Epithelial cell of proximal tubule (primary cell): ENCODE measurements around the gene USP9X. TPM values are rescaled to one million over a fixed set of nuclear protein-coding genes. Genes with fewer than 3 reads are reported as not detected.
"Not testable (repeated sequence)": the region's sequence is repeated elsewhere in the genome, so short reads cannot be mapped to it uniquely, and the experiment has no call there.

ENCODE experiments used
- DNase-seq: peaks from one replicate; pipeline ENCODE4 v3.0.0-alpha.2; 2011; ENCODE audit warnings: low read depth
- H3K4me3 ChIP-seq: 2 replicates; pipeline ENCODE4 v1.5.1; 2011; ENCODE audit warnings: low read depth, mild to moderate bottlenecking, low read length
- total RNA-seq: library from RNA; depleted of rRNA; stranded (reverse); fragments of >200 nt; gene quantifications from 2 replicates; pipeline ENCODE4 v1.2.3, GENCODE V29; 2015
- TF ChIP-seq, protein P1 (sequence below): conservative IDR thresholded peaks from 2 replicates; pipeline ENCODE4 v1.5.1; 2012; ENCODE audit warnings: low read depth, mild to moderate bottlenecking, low read length

The USP9X gene
- total RNA-seq, 1 donor from 2014 or later = 34.8 TPM

DNA sequence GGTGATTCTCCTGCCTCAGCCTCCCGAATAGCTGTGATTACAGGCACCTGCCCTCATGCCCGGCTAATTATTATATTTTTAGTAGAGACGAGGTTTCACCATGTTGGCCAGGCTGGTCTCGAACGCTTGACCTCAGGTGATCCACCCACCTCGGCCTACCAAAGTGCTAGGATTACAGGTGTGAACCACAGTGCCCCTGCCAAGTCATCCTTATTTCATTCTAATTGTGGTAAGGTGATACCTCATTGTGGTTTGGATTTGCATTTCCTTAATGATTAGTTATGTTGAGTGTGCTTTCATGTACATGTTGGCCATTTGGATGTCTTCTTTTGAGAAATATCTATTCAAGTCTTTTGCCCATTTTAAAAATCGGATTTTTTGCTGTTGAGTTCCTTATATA lies 93.0 kb downstream of the USP9X start:
- TF ChIP-seq, protein P1, sequence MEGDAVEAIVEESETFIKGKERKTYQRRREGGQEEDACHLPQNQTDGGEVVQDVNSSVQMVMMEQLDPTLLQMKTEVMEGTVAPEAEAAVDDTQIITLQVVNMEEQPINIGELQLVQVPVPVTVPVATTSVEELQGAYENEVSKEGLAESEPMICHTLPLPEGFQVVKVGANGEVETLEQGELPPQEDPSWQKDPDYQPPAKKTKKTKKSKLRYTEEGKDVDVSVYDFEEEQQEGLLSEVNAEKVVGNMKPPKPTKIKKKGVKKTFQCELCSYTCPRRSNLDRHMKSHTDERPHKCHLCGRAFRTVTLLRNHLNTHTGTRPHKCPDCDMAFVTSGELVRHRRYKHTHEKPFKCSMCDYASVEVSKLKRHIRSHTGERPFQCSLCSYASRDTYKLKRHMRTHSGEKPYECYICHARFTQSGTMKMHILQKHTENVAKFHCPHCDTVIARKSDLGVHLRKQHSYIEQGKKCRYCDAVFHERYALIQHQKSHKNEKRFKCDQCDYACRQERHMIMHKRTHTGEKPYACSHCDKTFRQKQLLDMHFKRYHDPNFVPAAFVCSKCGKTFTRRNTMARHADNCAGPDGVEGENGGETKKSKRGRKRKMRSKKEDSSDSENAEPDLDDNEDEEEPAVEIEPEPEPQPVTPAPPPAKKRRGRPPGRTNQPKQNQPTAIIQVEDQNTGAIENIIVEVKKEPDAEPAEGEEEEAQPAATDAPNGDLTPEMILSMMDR = no peak
- H3K4me3 ChIP-seq = no peak overlapping the region
- DNase-seq = no peak

DNA sequence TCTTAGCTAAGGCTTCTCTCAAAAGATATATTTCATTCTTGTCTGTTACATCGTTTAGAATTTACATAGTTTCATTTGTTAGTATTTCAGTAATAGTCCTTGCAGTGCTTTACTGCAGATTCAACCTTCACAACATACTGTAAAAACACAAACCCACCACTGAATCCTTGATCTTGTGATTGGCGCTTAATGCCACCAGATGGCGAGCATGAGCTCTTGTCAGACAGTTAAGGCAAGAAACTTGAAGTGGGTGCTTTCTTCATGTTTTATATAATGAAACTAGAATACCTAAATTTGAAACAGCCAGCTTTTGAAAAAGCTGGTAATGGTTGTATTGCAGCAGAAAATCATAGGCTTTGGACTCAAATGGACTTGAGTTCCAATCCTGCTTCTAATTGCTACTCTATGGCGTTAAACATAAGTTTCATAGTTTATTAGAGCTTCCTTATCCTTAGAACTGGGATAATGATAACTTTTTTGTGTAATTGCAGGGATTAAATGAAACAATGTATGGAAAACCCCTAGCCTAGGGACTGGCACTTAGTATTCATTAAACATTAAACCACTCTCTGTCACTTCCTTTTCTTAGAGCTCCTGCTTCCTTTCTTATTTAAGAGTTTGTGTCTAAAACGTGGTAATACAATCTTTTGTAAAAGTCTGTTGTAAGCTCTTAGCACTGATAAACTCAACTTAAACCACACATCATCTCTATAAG lies 95.1 kb downstream of the USP9X start:
- DNase-seq = no peak
- H3K4me3 ChIP-seq = no peak overlapping the region
- TF ChIP-seq, protein P1 = peak; percentile 66

DNA sequence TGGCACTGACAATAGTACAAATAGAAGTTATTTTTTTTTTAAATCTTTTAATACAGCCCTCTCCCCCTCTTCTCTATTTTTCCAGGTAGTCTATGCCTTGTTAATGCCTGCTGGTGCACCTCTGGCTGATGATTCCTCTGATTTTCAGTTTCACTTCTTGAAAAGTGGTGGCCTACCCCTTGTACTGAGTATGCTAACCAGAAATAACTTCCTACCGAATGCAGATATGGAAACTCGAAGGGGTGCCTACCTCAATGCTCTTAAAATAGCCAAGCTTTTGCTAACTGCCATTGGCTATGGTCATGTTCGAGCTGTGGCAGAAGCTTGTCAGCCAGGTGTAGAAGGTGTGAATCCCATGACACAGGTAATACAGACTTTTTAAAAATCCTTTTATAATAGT lies 99.1 kb downstream of the USP9X start:
- no peak for DNase-seq
- no peak overlapping the region for H3K4me3 ChIP-seq
- TF ChIP-seq, protein P1 = no peak

DNA sequence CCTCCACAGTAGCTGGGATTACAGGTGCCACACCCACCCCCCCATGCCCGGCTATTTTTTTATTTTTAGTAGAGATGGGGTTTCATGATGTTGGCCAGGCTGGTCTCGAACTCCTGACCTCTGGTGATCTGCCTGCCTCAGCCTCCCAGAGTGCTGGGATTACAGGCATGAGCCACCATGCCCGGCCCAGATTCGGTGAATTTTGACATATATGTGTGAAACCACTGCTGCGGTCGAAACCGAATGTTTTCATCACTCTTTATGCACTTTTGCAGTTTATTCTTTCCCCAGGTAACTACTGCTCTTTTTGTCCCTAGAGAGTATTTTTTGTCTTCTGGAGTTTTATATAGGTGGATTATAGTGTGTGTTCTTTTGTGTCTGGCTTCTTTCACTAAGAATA lies 101.7 kb downstream of the USP9X start:
- H3K4me3 ChIP-seq, DNase-seq: not testable (repeated sequence)

DNA sequence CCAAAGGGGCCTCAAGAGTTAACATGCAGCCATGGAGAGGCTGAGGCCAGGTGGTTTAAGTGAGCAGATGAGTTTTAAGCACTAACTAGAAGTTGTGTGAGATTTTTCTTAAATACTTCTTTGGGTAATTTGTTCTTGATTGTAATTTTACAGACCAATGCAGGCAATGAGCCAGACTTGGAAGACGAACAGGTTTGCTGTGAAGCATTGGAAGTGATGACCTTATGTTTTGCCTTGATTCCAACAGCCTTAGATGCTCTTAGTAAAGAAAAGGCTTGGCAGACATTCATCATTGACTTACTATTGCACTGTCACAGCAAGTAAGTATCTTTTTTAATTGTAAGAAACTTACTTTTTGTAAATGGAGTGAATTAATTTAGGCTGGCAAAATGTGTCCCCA lies 103.9 kb downstream of the USP9X start:
- TF ChIP-seq, protein P1 = no peak
- H3K4me3 ChIP-seq = no peak overlapping the region
- no peak for DNase-seq

DNA sequence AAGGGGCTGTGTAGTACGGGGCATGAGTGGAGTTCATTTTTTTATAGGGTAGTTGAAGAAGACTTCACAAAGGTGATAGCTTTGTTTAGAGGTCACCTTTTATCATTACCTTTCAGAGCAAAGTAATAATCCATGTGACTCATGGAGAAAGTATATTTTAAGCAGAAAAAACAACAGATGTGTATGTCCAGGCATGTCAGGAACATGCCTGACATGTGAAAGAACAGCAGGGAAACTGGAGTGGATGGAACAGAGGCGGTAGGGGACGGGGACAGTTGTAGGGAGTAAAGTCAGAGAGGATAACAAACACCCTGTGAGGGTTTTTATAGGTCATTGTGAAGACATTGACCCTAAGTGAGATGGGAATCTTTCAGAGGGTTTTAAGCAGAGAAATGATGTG lies 107.6 kb downstream of the USP9X start:
- no peak overlapping the region for H3K4me3 ChIP-seq
- no peak for DNase-seq
- TF ChIP-seq, protein P1 = no peak

DNA sequence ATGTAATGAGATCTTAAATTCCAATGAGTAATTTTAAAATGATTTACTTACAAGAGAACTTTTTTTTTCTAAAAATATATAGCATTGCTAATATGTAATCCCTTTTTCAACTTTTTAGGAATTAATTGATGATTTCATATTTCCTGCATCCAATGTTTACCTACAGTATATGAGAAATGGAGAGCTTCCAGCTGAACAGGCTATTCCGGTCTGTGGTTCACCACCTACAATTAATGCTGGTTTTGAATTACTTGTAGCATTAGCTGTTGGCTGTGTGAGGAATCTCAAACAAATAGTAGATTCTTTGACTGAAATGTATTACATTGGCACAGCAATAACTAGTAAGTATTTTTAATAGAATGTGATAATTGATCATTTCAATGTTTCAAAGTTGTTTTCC lies 113.2 kb downstream of the USP9X start:
- H3K4me3 ChIP-seq = no peak overlapping the region
- TF ChIP-seq, protein P1 = no peak
- no peak for DNase-seq
